A549 treated with RU486 at 1 μM for 4 hours (cell line): Measurements from ENCODE around the gene PKP3. TPM values are rescaled to one million over a fixed set of nuclear protein-coding genes. Genes with fewer than 3 reads are reported as not detected.

Experiments used
- total RNA-seq: library from RNA; stranded (reverse); fragments of 200-300 nt; extraction: Qiagen RNA extraction; gene quantifications from 5 replicates; pipeline ENCODE4 v1.2.3, GENCODE V29; 2022; ENCODE audit warnings: low read depth

The PKP3 gene
- total RNA-seq = 26.4 to 39.8 TPM (median 36.5 TPM) in 5 replicates

DNA sequence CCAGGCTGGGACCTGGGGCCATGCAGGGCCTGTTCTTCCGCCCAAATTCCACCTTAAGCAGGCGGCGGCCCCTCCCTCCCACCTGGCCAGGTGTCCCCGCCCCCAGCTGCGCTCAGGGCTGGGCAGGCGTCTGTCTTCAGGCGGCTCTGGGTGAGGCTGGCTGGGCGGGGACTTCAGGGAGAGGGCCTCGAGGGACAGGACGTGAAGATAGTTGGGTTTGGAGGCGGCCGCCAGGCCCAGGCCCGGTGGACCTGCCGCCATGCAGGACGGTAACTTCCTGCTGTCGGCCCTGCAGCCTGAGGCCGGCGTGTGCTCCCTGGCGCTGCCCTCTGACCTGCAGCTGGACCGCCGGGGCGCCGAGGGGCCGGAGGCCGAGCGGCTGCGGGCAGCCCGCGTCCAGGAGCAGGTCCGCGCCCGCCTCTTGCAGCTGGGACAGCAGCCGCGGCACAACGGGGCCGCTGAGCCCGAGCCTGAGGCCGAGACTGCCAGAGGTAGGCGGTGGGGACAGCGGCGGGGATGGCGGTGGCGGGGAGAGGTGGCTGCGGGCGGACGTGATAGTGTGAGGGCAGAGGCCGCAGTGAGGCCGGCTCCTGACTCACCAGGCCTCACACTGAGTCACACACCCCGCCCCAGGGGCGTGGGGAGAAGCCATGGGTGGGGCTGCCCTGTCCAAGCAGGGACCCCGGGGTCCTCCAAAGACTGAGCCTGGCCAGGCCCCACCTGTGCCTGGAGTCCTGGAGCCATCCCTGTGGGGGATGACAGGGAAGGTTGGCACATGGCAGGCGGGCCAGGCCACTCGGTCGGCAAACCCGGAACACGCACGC is at the start of gene PKP3:
TSS of gene PKP3 (plus strand) at position 176 of the 824 bp plus-strand sequence. CDS start at position 260, 84 bp downstream.

GRCh38 chr11:369336-370018 is 24.5 kb upstream of the PKP3 start, which contains the start of gene B4GALNT4:
TSS of gene B4GALNT4 (plus strand) at chr11:369499. CDS start at chr11:369804, 305 bp downstream.

DNA sequence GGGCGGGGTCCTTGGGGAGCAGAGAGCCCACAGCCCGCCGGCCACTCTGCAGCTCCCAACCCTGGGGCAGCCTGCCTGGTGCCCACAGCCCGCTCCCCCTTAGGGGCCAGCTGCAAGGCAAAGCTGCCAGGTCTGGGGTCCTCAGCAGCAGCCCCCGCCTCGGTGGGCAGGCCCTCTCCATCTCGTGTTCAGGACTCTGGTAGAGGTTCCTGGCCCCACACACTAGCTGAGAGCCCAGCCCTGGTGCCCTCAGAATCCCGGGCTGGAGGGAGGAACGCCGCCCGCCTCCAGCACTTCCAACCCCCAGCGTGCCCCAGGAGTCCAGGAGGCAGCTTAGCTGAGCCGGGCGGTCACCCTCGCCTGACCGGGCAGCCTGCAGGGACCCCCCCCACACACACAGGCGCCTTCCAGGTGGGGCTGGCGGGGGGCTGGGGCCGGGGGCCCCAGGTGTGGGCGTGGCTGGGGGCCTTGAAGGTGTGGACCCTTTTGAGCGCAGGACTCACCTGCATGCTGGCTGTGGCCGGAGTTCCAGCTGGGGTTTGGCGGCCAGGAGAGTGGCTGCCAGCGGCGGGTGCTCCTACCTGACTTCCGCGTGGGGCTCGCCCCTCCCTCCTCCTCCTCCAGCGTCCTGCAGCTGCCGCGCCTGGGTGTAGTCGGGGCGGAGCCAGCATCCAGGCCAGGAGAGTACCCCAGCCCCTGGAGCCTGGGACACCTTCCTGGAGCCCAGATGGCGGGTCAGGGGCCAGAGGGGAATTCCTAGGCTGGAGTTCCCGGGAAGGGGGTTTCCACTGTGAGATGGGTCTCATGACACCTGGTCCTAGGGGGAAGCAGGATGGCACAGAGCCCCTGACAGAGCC is 47.6 kb downstream of the PKP3 start, which contains the start of gene ANO9:
TSS of gene ANO9 (minus strand) at position 594 of the 857 bp plus-strand sequence. CDS start at position 509, 85 bp downstream.

GRCh38 chr11:449889-450808 is 56.1 kb downstream of the PKP3 start, which contains the start of gene PTDSS2:
TSS of gene PTDSS2 (plus strand) at chr11:450279. CDS start at chr11:450456, 177 bp downstream.

Other genes with a start within 250 kb of the PKP3 start
- gene SCGB1C1, start 201.1 kb upstream of the PKP3 start, total RNA-seq = not detected in 5 replicates
- 39.2 to 51.8 TPM (median 44.9 TPM) in 5 replicates for gene BET1L, start 186.8 kb upstream of the PKP3 start, total RNA-seq
- 104 to 118 TPM (median 111 TPM) in 5 replicates for gene RIC8A, start 186.5 kb upstream of the PKP3 start, total RNA-seq
- 13.8 to 20.8 TPM (median 18.3 TPM) in 5 replicates for gene SIRT3, start 157.9 kb upstream of the PKP3 start, total RNA-seq
- gene PSMD13, start 157.2 kb upstream of the PKP3 start, total RNA-seq = 169 to 199 TPM (median 171 TPM) in 5 replicates
- gene NLRP6, start 115.8 kb upstream of the PKP3 start, total RNA-seq = 0.08 TPM in 1 of 5 replicates, not detected in the others
- gene PGGHG, start 105.1 kb upstream of the PKP3 start, total RNA-seq = 6.4 to 11.8 TPM (median 10.0 TPM) in 5 replicates
- gene IFITM5, start 94.7 kb upstream of the PKP3 start, total RNA-seq = not detected in 5 replicates
- gene IFITM2, start 86.4 kb upstream of the PKP3 start, total RNA-seq = 56.4 to 65.7 TPM (median 61.5 TPM) in 5 replicates
- gene IFITM1, start 80.2 kb upstream of the PKP3 start, total RNA-seq = 0.25 to 0.75 TPM (median 0.49 TPM) in 5 replicates
- 20.4 to 36.3 TPM (median 31.6 TPM) in 5 replicates for gene IFITM3, start 73.3 kb upstream of the PKP3 start, total RNA-seq
- 11.0 to 22.7 TPM (median 15.6 TPM) in 5 replicates for gene B4GALNT4, start 24.7 kb upstream of the PKP3 start, total RNA-seq
- gene SIGIRR, start 20.8 kb downstream of the PKP3 start, total RNA-seq = 59.9 to 95.2 TPM (median 84.4 TPM) in 5 replicates
- 0.61 to 1.6 TPM (median 1.2 TPM) in 5 replicates for gene ANO9, start 47.8 kb downstream of the PKP3 start, total RNA-seq
- 31.4 to 49.0 TPM (median 44.3 TPM) in 5 replicates for gene PTDSS2, start 56.1 kb downstream of the PKP3 start, total RNA-seq
- gene RNH1, start 113.0 kb downstream of the PKP3 start, total RNA-seq = 119 to 170 TPM (median 165 TPM) in 5 replicates
- 93.4 to 148 TPM (median 142 TPM) in 5 replicates for gene HRAS, start 141.4 kb downstream of the PKP3 start, total RNA-seq
- gene LRRC56, start 143.3 kb downstream of the PKP3 start, total RNA-seq = 0.45 to 0.96 TPM (median 0.67 TPM) in 5 replicates
- 1.5 to 2.9 TPM (median 2.8 TPM) in 5 replicates for gene LMNTD2, start 166.5 kb downstream of the PKP3 start, total RNA-seq
- 28.9 to 39.7 TPM (median 35.6 TPM) in 5 replicates for gene RASSF7, start 166.8 kb downstream of the PKP3 start, total RNA-seq
- 25.5 to 37.0 TPM (median 33.9 TPM) in 5 replicates for gene PHRF1, start 182.3 kb downstream of the PKP3 start, total RNA-seq
- gene IRF7, start 221.7 kb downstream of the PKP3 start, total RNA-seq = 4.0 to 8.0 TPM (median 6.0 TPM) in 5 replicates
- 0.05 to 0.14 TPM in 2 of 5 replicates, not detected in the others for gene CDHR5, start 230.7 kb downstream of the PKP3 start, total RNA-seq
- not detected in 5 replicates for gene SCT, start 233.0 kb downstream of the PKP3 start, total RNA-seq
- 0.10 to 0.45 TPM (median 0.22 TPM) in 5 replicates for gene DRD4, start 243.1 kb downstream of the PKP3 start, total RNA-seq